H1 (cell line): ENCODE data around the gene FLOT1. TPM values are rescaled to one million over a fixed set of nuclear protein-coding genes. Genes with fewer than 3 reads are reported as not detected.
A peak's percentile ranks its signal among the peaks of the same experiment; 100 is the strongest.
"Not testable (repeated sequence)": the region's sequence is repeated elsewhere in the genome, so short reads cannot be mapped to it uniquely, and the experiment has no call there.

Experiments used
- CTCF ChIA-PET: fragments of 300-600 bp; sonication (Branson Sonifier 250); formaldehyde crosslinking; loops from one replicate; lab custom pipeline; 2021; ENCODE audit not compliant: partially characterized antibody; lab: Charles Lee
- POLR2A ChIA-PET: fragments of 300-600 bp; sonication (Branson Sonifier 250); formaldehyde crosslinking; loops from one replicate; lab custom pipeline; 2021; ENCODE audit warnings: inconsistent platforms; ENCODE audit not compliant: partially characterized antibody; lab: Charles Lee
- DNase-seq, 2 experiments: peaks; one replicate each; pipeline versions ENCODE4 v3.0.0 to v3.0.0-alpha.2; 2010 to 2022; ENCODE audit warnings: low spot score in 2 of 2, low read depth in 1 of 2, mixed read lengths in 1 of 2
- FAIRE-seq: peaks from 2 replicates; lab custom pipeline; 2011; peaks lifted over from hg19 to GRCh38; lab: Jason Lieb, UNC
- H2AFZ ChIP-seq: 2 replicates; pipeline ENCODE4 v1.8.1; 2012; ENCODE audit warnings: low read length, inconsistent platforms
- H2AK5ac ChIP-seq: 2 replicates; pipeline ENCODE4 v1.6.1; 2013; ENCODE audit warnings: low read depth, low read length
- H2BK120ac ChIP-seq: replicated peaks from 2 replicates; pipeline ENCODE3; 2013; ENCODE audit warnings: low read depth, low read length, inconsistent platforms
- H2BK12ac ChIP-seq: 2 replicates; pipeline ENCODE4 v1.6.1; 2013; ENCODE audit warnings: low read depth, low read length
- H2BK15ac ChIP-seq: 2 replicates; pipeline ENCODE4 v1.6.1; 2013; ENCODE audit warnings: low read length
- H2BK20ac ChIP-seq: 2 replicates; pipeline ENCODE4 v1.6.1; 2013; ENCODE audit warnings: low read length
- H2BK5ac ChIP-seq: 2 replicates; pipeline ENCODE4 v1.6.1; 2013; ENCODE audit warnings: low read depth, low read length
- H3K14ac ChIP-seq: 2 replicates; pipeline ENCODE4 v1.6.1; 2013; ENCODE audit warnings: inconsistent platforms; ENCODE audit not compliant: insufficient read length
- H3K18ac ChIP-seq: 2 replicates; pipeline ENCODE4 v1.6.1; 2013; ENCODE audit warnings: low read length; ENCODE audit errors: extremely low read depth
- H3K23ac ChIP-seq: 2 replicates; pipeline ENCODE4 v1.6.1; 2013; ENCODE audit warnings: inconsistent platforms; ENCODE audit not compliant: insufficient read length
- H3K23me2 ChIP-seq: 2 replicates; pipeline ENCODE4 v1.6.1; 2013; ENCODE audit warnings: low read depth, low read length
- H3K27ac ChIP-seq: 2 replicates; pipeline ENCODE4 v1.6.1; 2011; ENCODE audit warnings: low read depth, low read length, inconsistent platforms
- H3K27me3 ChIP-seq, 4 experiments: replicated peaks in 1 of 4; 1 replicate in 1 of 4; 2 replicates in 3 of 4; pipeline versions ENCODE4 v1.6.1 to v1.8.1; 2011 to 2013; ENCODE audit warnings: low read length in 3 of 4, mild to moderate bottlenecking in 3 of 4, inconsistent platforms in 2 of 4, mixed read lengths in 2 of 4, moderate library complexity in 1 of 4; ENCODE audit not compliant: control insufficient read depth in 3 of 4, insufficient read depth in 3 of 4; ENCODE audit errors: extremely low read depth in 1 of 4
- H3K36me3 ChIP-seq, 4 experiments: 2 replicates each; pipeline versions ENCODE4 v1.6.1 to v1.8.1; 2011 to 2013; ENCODE audit warnings: mild to moderate bottlenecking in 4 of 4, low read length in 3 of 4, moderate library complexity in 2 of 4, control low read depth in 1 of 4, inconsistent platforms in 1 of 4; ENCODE audit not compliant: insufficient read depth in 4 of 4, control insufficient read depth in 2 of 4
- H3K4ac ChIP-seq: replicated peaks from 2 replicates; pipeline ENCODE3; 2013; ENCODE audit warnings: low read length, low read depth, mixed read lengths, inconsistent platforms; ENCODE audit not compliant: insufficient read length
- H3K4me1 ChIP-seq, 4 experiments: replicated peaks in 1 of 4; 1 replicate in 1 of 4; 2 replicates in 3 of 4; pipeline versions ENCODE4 v1.6.1 to v1.8.1; 2011 to 2013; ENCODE audit warnings: low read length in 3 of 4, inconsistent platforms in 2 of 4, mixed read lengths in 1 of 4; ENCODE audit not compliant: insufficient read depth in 4 of 4, control insufficient read depth in 3 of 4
- H3K4me2 ChIP-seq, 2 experiments: 2 replicates each; pipeline versions ENCODE4 v1.6.1 to v1.8.1; 2011 to 2013; ENCODE audit warnings: low read depth in 2 of 2, low read length in 2 of 2, control low read depth in 1 of 2, inconsistent platforms in 1 of 2, mild to moderate bottlenecking in 1 of 2; ENCODE audit not compliant: insufficient read depth in 1 of 2
- H3K4me3 ChIP-seq, 4 experiments: fragments of 200-600, 300-600 bp in 1 of 4; sonication (generic), shearing (Covaris generic), sonication (Bioruptor Twin) in 1 of 4; 2 replicates each; pipeline versions ENCODE4 v1.5.1 to v1.8.1; 2011 to 2016; ENCODE audit warnings: low read length in 4 of 4, low read depth in 3 of 4, control low read depth in 2 of 4, inconsistent platforms in 2 of 4, mild to moderate bottlenecking in 2 of 4, mixed read lengths in 1 of 4, moderate library complexity in 1 of 4; ENCODE audit not compliant: insufficient read depth in 2 of 4; ENCODE audit errors: extremely low read depth in 1 of 4
- H3K56ac ChIP-seq: replicated peaks from 2 replicates; pipeline ENCODE3; 2013; ENCODE audit warnings: low read depth, mild to moderate bottlenecking, mixed read lengths, low read length, inconsistent platforms; ENCODE audit not compliant: insufficient read length
- H3K79me1 ChIP-seq: 2 replicates; pipeline ENCODE4 v1.6.1; 2013; ENCODE audit warnings: low read depth, low read length, control low read depth
- H3K79me2 ChIP-seq, 2 experiments: 2 replicates each; pipeline versions ENCODE4 v1.6.1 to v1.8.1; 2012 to 2013; ENCODE audit warnings: low read length in 2 of 2, mild to moderate bottlenecking in 2 of 2, inconsistent platforms in 1 of 2; ENCODE audit not compliant: insufficient read depth in 2 of 2, control insufficient read depth in 1 of 2
- H3K9ac ChIP-seq, 4 experiments: replicated peaks in 1 of 4; 1 replicate in 1 of 4; 2 replicates in 3 of 4; pipeline versions ENCODE4 v1.6.1 to v1.8.1; 2011 to 2013; ENCODE audit warnings: low read depth in 3 of 4, low read length in 3 of 4, control low read depth in 2 of 4, mild to moderate bottlenecking in 2 of 4, moderate library complexity in 2 of 4, inconsistent platforms in 1 of 4; ENCODE audit errors: extremely low read depth in 1 of 4
- H3K9me3 ChIP-seq, 2 experiments: 2 replicates each; pipeline versions ENCODE4 v1.6.1 to v1.8.1; 2012 to 2013; ENCODE audit warnings: mild to moderate bottlenecking in 2 of 2, moderate library complexity in 2 of 2, control low read depth in 1 of 2, inconsistent platforms in 1 of 2, low read depth in 1 of 2, low read length in 1 of 2, mixed read lengths in 1 of 2; ENCODE audit not compliant: insufficient read depth in 2 of 2
- H4K20me1 ChIP-seq, 2 experiments: replicated peaks in 1 of 2; 2 replicates each; pipeline versions ENCODE3 to v1.8.1; 2011 to 2013; ENCODE audit warnings: inconsistent platforms in 2 of 2, low read length in 2 of 2, mild to moderate bottlenecking in 1 of 2; ENCODE audit not compliant: insufficient read depth in 2 of 2, control insufficient read depth in 1 of 2
- H4K5ac ChIP-seq: 2 replicates; pipeline ENCODE4 v1.6.1; 2013; ENCODE audit warnings: low read length, low read depth, mixed read lengths, inconsistent platforms; ENCODE audit not compliant: insufficient read length
- H4K8ac ChIP-seq: 2 replicates; pipeline ENCODE4 v1.8.0; 2013; ENCODE audit warnings: mild to moderate bottlenecking, moderate library complexity, low read length, inconsistent platforms; ENCODE audit not compliant: insufficient read depth; ENCODE audit errors: extremely low read depth
- H4K91ac ChIP-seq: replicated peaks from 2 replicates; pipeline ENCODE3; 2013; ENCODE audit warnings: low read length, mixed read lengths, inconsistent platforms; ENCODE audit not compliant: insufficient read length
- WGBS, 2 experiments: shearing (Covaris generic) in 1 of 2; methylation state at CpG; one replicate each; pipeline versions ENCODE4 v1.1.6 to v1.1.7; 2013 to 2015; ENCODE audit warnings: low lambda C conversion rate in 2 of 2, mixed read lengths in 2 of 2, inconsistent platforms in 1 of 2, low coverage in 1 of 2, missing lambda C conversion rate in 1 of 2; ENCODE audit not compliant: insufficient replicate concordance in 2 of 2, insufficient coverage in 1 of 2, insufficient read length in 1 of 2; ENCODE audit errors: extremely low coverage in 1 of 2, missing lambda C conversion rate in 1 of 2; 5-methylcytosine and 5-hydroxymethylcytosine counted together
- polyA plus RNA-seq, 7 experiments: library from polyadenylated mRNA; depleted of rRNA in 3 of 7; stranded (reverse) in 5 of 7; unstranded in 2 of 7; fragments of >200 nt in 5 of 7; fragments of 200-250 nt in 2 of 7; gene quantifications; 1 replicate in 5 of 7; 2 replicates in 1 of 7; 4 replicates in 1 of 7; pipeline versions ENCODE4 v1.2.1 to v1.2.3, GENCODE V29; 2011 to 2013; ENCODE audit warnings: missing spikeins in 2 of 7, mixed read lengths in 2 of 7
- total RNA-seq: library from RNA; stranded (reverse); fragmentation: NEBNext Ultra II Directional; extraction: Animal tissue kit (Norgen Biotek cat#: 25700); gene quantifications from 2 replicates; pipeline ENCODE4 v1.2.1, GENCODE V29; 2021

The FLOT1 gene
- total and polyA plus RNA-seq, 2 of the 8 experiments (the other 6 are each of a cell fraction or from before 2014, with no cell fraction given): 87.5 to 88.1 TPM

- not testable (repeated sequence) for H3K18ac ChIP-seq, H3K79me2 ChIP-seq, FAIRE-seq, H3K56ac ChIP-seq, H3K9ac ChIP-seq, H3K14ac ChIP-seq, H3K23ac ChIP-seq, H3K9me3 ChIP-seq, H4K91ac ChIP-seq, H4K8ac ChIP-seq, H2BK15ac ChIP-seq, H2AFZ ChIP-seq, H3K79me1 ChIP-seq, H3K27me3 ChIP-seq, H3K36me3 ChIP-seq, H3K23me2 ChIP-seq, H2AK5ac ChIP-seq, H2BK12ac ChIP-seq, H2BK120ac ChIP-seq, H2BK20ac ChIP-seq, H4K20me1 ChIP-seq, DNase-seq, H4K5ac ChIP-seq, H3K4ac ChIP-seq
- POLR2A ChIA-PET: interaction anchor here (0.5 to 1.5 kb wide), 5 partner anchors 12 to 122 kb away, joined by 3 to 4 read pairs (median 3); partner anchors contain the start of gene IER3
- Histone ChIP-seq H3K4me3 (0 out of 8 replicates have a peak overlapping the region, but pooled peaks of 1 of the 4 experiments have one; percentile 22), H3K4me1 (peaks cover 11 to 13% (median 12%) of the 10 kb centered on the region in 4 experiments), H3K4me2 (peak overlapping the region in 1 of 2 experiments; percentile 50; a peak in 3 of 4 replicates), H2BK5ac (0 out of 2 replicates have a peak overlapping the region, but pooled peaks have one; percentile 76), H3K27ac (0 out of 2 replicates have a peak overlapping the region, but pooled peaks have one; percentile 17)
- CTCF ChIA-PET: interaction anchor here (0.6 kb wide), 1 partner anchor 32 kb away, joined by 3 read pairs; no protein-coding TSS in a partner anchor
- WGBS, 2 experiments: 51% methylated on average over 13 of the region's 13 CpGs; no CpG with 5 or more reads in 1 of the 2 experiments
Measured at GRCh38 chr6:30764490-30765043, 22.1 kb upstream of the FLOT1 start.
